Embryonic facial prominence (tissue), 1 donor: ENCODE measurements around the gene SYNE1.
"Not testable (repeated sequence)": the region's sequence is repeated elsewhere in the genome, so short reads cannot be mapped to it uniquely, and the experiment has no call there.

Experiments used
- DNase-seq: peaks from one replicate; pipeline ENCODE4 v3.0.0-alpha.2; 2016; ENCODE audit errors: extremely low spot score

The SYNE1 gene

GRCh38 chr6:152098683-152099082 lies 538.5 kb downstream of the SYNE1 start:
- no peak for DNase-seq

- no peak for DNase-seq
These were observed 540.2 kb downstream of the SYNE1 start for GRCh38 chr6:152096863-152097496.

GRCh38 chr6:152094992-152095592 lies 542.1 kb downstream of the SYNE1 start:
- no peak for DNase-seq

- DNase-seq = no peak
These were observed 542.9 kb downstream of the SYNE1 start for GRCh38 chr6:152094276-152094675.

- no peak for DNase-seq
These were observed 543.5 kb downstream of the SYNE1 start for GRCh38 chr6:152093711-152094110.

GRCh38 chr6:152091851-152092341 lies 545.3 kb downstream of the SYNE1 start:
- DNase-seq = no peak

GRCh38 chr6:152091201-152091600 lies 546.0 kb downstream of the SYNE1 start:
- no peak for DNase-seq

GRCh38 chr6:152089992-152090391 lies 547.2 kb downstream of the SYNE1 start:
- no peak for DNase-seq

GRCh38 chr6:152087701-152088100 lies 549.5 kb downstream of the SYNE1 start:
- DNase-seq = no peak

GRCh38 chr6:152087096-152087495 lies 550.1 kb downstream of the SYNE1 start:
- no peak for DNase-seq

- DNase-seq = no peak
These were observed 550.8 kb downstream of the SYNE1 start for GRCh38 chr6:152086223-152086873.

- DNase-seq = no peak
These were observed 551.7 kb downstream of the SYNE1 start for GRCh38 chr6:152085451-152085921.

GRCh38 chr6:152078804-152079203 lies 558.4 kb downstream of the SYNE1 start:
- DNase-seq = no peak

GRCh38 chr6:152078001-152078400 lies 559.2 kb downstream of the SYNE1 start:
- no peak for DNase-seq

- DNase-seq = not testable (repeated sequence)
These were observed 560.9 kb downstream of the SYNE1 start for GRCh38 chr6:152076242-152076641.

- no peak for DNase-seq
These were observed 565.3 kb downstream of the SYNE1 start for GRCh38 chr6:152071843-152072242.
